K562 (cell line): ENCODE measurements around the gene ANKRD12. TPM values are rescaled to one million over a fixed set of nuclear protein-coding genes. Genes with fewer than 3 reads are reported as not detected.

Source experiments
- ATAC-seq: fragments of 200-7000 bp; cut with Tn5 transposase; 3 replicates; pipeline ENCODE4 v1.9.1; 2020; ENCODE audit warnings: moderate library complexity
- BruUV-seq: library from RNA; stranded (reverse); fragments of 400-500 nt; replicated peaks from 2 replicates; lab custom pipeline; 2021; lab: Mats Ljungman, UMichigan
- CTCF ChIA-PET: fragments of 300-600 bp; formaldehyde crosslinking; extraction: SDS; loops from one replicate; lab custom pipeline; 2021; ENCODE audit warnings: low intra/inter-chr PET ratio; lab: Yijun Ruan, JAX
- POLR2A ChIA-PET: fragments of 300-600, 350-650 bp; sonication (Branson Sonifier 250); formaldehyde crosslinking; extraction: SDS; loops from one replicate; lab custom pipeline; 2021; ENCODE audit warnings: antibody characterized with exemption, inconsistent platforms; lab: Yijun Ruan, JAX
- DNase-seq, 4 experiments: peaks; one replicate each; pipeline versions ENCODE4 v3.0.0 to v3.0.0-alpha.2; 2011 to 2018; ENCODE audit warnings: low spot score in 3 of 4, mixed read lengths in 3 of 4; ENCODE audit errors: extremely low read depth in 1 of 4
- FAIRE-seq: peaks from 2 replicates; lab custom pipeline; 2011; peaks lifted over from hg19 to GRCh38; lab: Jason Lieb, UNC
- H2AFZ ChIP-seq: 2 replicates; pipeline ENCODE4 v1.6.0; 2011; ENCODE audit warnings: low read depth, low read length, control low read depth, inconsistent platforms
- H3K27ac ChIP-seq: fragments of 200-600 bp; 3 replicates; pipeline ENCODE4 v1.8.0; 2011; ENCODE audit warnings: low read depth, mild to moderate bottlenecking, control low read depth, inconsistent platforms, low read length, moderate library complexity, mixed read lengths; ENCODE audit errors: extremely low read depth
- H3K27me3 ChIP-seq, 2 experiments: fragments of 300-600 bp in 1 of 2; 2 replicates in 1 of 2; 3 replicates in 1 of 2; pipeline versions ENCODE4 v1.6.0 to v1.8.0; 2011; ENCODE audit warnings: inconsistent platforms in 2 of 2, low read length in 2 of 2, mild to moderate bottlenecking in 1 of 2, mixed read lengths in 1 of 2, moderate library complexity in 1 of 2; ENCODE audit not compliant: control insufficient read depth in 2 of 2, insufficient read depth in 2 of 2
- H3K36me3 ChIP-seq: fragments of 300-600 bp; 3 replicates; pipeline ENCODE4 v1.8.0; 2011; ENCODE audit warnings: mild to moderate bottlenecking, low read length, inconsistent platforms; ENCODE audit not compliant: control insufficient read depth, insufficient read depth
- H3K4me1 ChIP-seq, 2 experiments: fragments of 200-600 bp in 1 of 2; replicated peaks in 1 of 2; 2 replicates in 1 of 2; 3 replicates in 1 of 2; pipeline versions ENCODE4 v1.5.1 to v1.8.0; 2011; ENCODE audit warnings: inconsistent platforms in 2 of 2, low read length in 2 of 2, mild to moderate bottlenecking in 1 of 2, mixed read lengths in 1 of 2, moderate library complexity in 1 of 2; ENCODE audit not compliant: control insufficient read depth in 2 of 2, insufficient read depth in 2 of 2
- H3K4me2 ChIP-seq: 2 replicates; pipeline ENCODE4 v1.6.1; 2011; ENCODE audit warnings: low read length, control low read depth, inconsistent platforms, mixed read lengths; ENCODE audit not compliant: insufficient read depth
- H3K4me3 ChIP-seq: fragments of 200-600 bp; sonication (generic), shearing (Covaris generic); 2 replicates; pipeline ENCODE4 v1.5.1; 2016; ENCODE audit warnings: control low read depth, inconsistent platforms
- H3K79me2 ChIP-seq: fragments of 200-600 bp; 3 replicates; pipeline ENCODE4 v1.8.0; 2011; ENCODE audit warnings: low read length, inconsistent platforms; ENCODE audit not compliant: control insufficient read depth, insufficient read depth
- H3K9ac ChIP-seq, 2 experiments: 2 replicates each; pipeline versions ENCODE4 v1.6.0 to v1.6.1; 2011; ENCODE audit warnings: low read depth in 2 of 2, low read length in 2 of 2, control low read depth in 1 of 2, inconsistent platforms in 1 of 2, mild to moderate bottlenecking in 1 of 2, mixed read lengths in 1 of 2; ENCODE audit not compliant: insufficient read depth in 1 of 2
- H3K9me1 ChIP-seq: one replicate; pipeline ENCODE4 v1.6.0; 2011; ENCODE audit warnings: inconsistent platforms, mild to moderate bottlenecking, low read length, moderate library complexity; ENCODE audit not compliant: control insufficient read depth, insufficient read depth
- H3K9me3 ChIP-seq: replicated peaks from 2 replicates; pipeline ENCODE4 v1.5.1; 2011; ENCODE audit warnings: low read depth, low read length, inconsistent platforms; ENCODE audit not compliant: control insufficient read depth, insufficient read depth
- H4K20me1 ChIP-seq: replicated peaks from 2 replicates; pipeline ENCODE4 v1.6.1; 2011; ENCODE audit warnings: low read length, inconsistent platforms, mixed read lengths; ENCODE audit not compliant: control insufficient read depth, insufficient read depth
- COPS2 ChIP-seq: fragments of 450-650 bp; conservative IDR thresholded peaks from 2 replicates; pipeline ENCODE4 v1.6.1; 2016; ENCODE audit warnings: mild to moderate bottlenecking, moderate library complexity
- NFE2L1 ChIP-seq: fragments of 450-650 bp; IDR thresholded peaks from 2 replicates; pipeline ENCODE4 v1.6.1; 2016; ENCODE audit warnings: missing genetic modification characterization, low read depth, mild to moderate bottlenecking, missing compliant biosample characterization, moderate library complexity, borderline replicate concordance
- PRMT5 ChIP-seq: sonication (generic); formaldehyde crosslinking; IDR thresholded peaks from 2 replicates; pipeline ENCODE4 v1.5.0; 2020; ENCODE audit warnings: missing genetic modification reagents
- PURB ChIP-seq: sonication (generic); formaldehyde crosslinking; IDR thresholded peaks from 2 replicates; pipeline ENCODE4 v1.9.0; 2021; ENCODE audit warnings: low read depth, mild to moderate bottlenecking, missing genetic modification reagents
- RBM17 ChIP-seq: fragments of 200-400 bp; formaldehyde crosslinking; IDR thresholded peaks from 2 replicates; pipeline ENCODE4 v1.6.1; 2017; ENCODE audit warnings: low read depth, mild to moderate bottlenecking, low read length, borderline replicate concordance
- SMARCB1 ChIP-seq: IDR thresholded peaks from 2 replicates; pipeline ENCODE4 v1.6.1; 2011; ENCODE audit warnings: improper control_type of control experiment, low read depth; ENCODE audit not compliant: insufficient read length
- TAF15 ChIP-seq: fragments of 200-400 bp; formaldehyde crosslinking; IDR thresholded peaks from 2 replicates; pipeline ENCODE4 v1.6.1; 2017; ENCODE audit warnings: mild to moderate bottlenecking, low read depth, low read length, moderate library complexity
- ZNF282 ChIP-seq: sonication (generic); formaldehyde crosslinking; IDR thresholded peaks from 2 replicates; pipeline ENCODE4 v1.8.1; 2023; ENCODE audit warnings: missing genetic modification reagents
- WGBS: fragments of 100-300 bp; shearing (Covaris generic); methylation state at CpG from one replicate; pipeline ENCODE4 v1.1.6; 2016; ENCODE audit warnings: low coverage, mixed read lengths; ENCODE audit not compliant: insufficient coverage; ENCODE audit errors: missing lambda C conversion rate; 5-methylcytosine and 5-hydroxymethylcytosine counted together
- in situ Hi-C: fragments of 300-500 bp; cut with MboI; formaldehyde crosslinking; loops from 4 replicates; pipeline ENCODE4 v1.15.0; 2018; ENCODE audit warnings: inconsistent platforms, mixed read lengths
- intact Hi-C: fragments of 100-400 bp; cut with micrococcal nuclease; formaldehyde crosslinking; loops from 2 replicates; pipeline ENCODE4 v1.14.2; 2022
- polyA plus RNA-seq, 8 experiments: library from polyadenylated mRNA; depleted of rRNA in 4 of 8; stranded (reverse) in 5 of 8; unstranded in 3 of 8; fragments of >200 nt; fragmentation: Nextera tagmentation in 2 of 8; fragmentation: Illumina TruSeq in 1 of 8; extraction: Ambion mirVana in 2 of 8; extraction: Trizol in 1 of 8; gene quantifications; 2 replicates each; pipeline versions ENCODE4 v1.2.1 to v1.2.3, GENCODE V29; 2011 to 2014; ENCODE audit warnings: inconsistent platforms in 1 of 8, missing spikeins in 1 of 8
- total RNA-seq, 7 experiments: library from RNA; depleted of rRNA in 6 of 7; stranded (reverse); fragments of >200 nt in 6 of 7; fragmentation: Illumina TruSeq in 2 of 7; extraction: Trizol in 2 of 7; gene quantifications; 2 replicates each; pipeline versions ENCODE4 v1.2.1 to v1.2.3, GENCODE V29; 2011 to 2021; ENCODE audit warnings: low replicate concordance in 1 of 7
- TF ChIP-seq, protein P1 (sequence below): sonication (generic); formaldehyde crosslinking; IDR thresholded peaks from 2 replicates; pipeline ENCODE4 v1.8.1; 2023; ENCODE audit warnings: mild to moderate bottlenecking, missing genetic modification reagents

ANKRD12 gene
- total and polyA plus RNA-seq, 9 of the 15 experiments (the other 6 are each of a cell fraction or from before 2014, with no cell fraction given) = 6.6 to 28.2 (median 16.0) TPM

DNA sequence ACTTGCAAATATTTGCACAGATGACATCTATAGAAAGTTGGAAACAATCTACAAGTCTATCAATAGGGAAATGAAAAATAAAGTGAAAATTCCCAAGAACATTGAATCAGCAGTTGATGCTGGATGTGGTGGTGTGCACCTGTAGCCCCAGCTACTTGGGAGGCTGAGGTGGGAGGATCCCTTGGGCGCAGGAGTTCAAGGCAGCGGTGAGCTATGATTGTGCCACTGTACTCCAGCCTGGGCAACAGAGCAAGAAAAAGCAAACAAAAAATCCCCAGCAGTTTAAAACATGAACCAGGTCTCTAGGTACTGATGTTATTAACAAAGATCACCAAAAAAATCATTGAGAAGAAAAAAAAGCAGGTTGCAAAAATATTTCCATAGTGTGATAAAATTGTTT, 49.4 kb upstream of the ANKRD12 start:
- in situ Hi-C loops = no loop called here
- Histone ChIP-seq H4K20me1 (no peaks in the 10 kb centered on the region), H3K9me1 (no peaks in the 10 kb centered on the region), H3K9me3 (no peaks in the 10 kb centered on the region), H3K4me1 (peaks cover 0 to 3% of the 10 kb centered on the region in 2 experiments; a peak in 3 of 5 replicates), H3K4me2 (no peak overlapping the region), H3K79me2 (no peaks in the 10 kb centered on the region), H3K4me3 (no peak overlapping the region)
- DNase-seq = no peak
- TF ChIP-seq RBM17 (no peak), PRMT5 (CRISPR knock-in tag) (no peak), TAF15 (no peak), ZNF282 (CRISPR knock-in tag) (no peak), NFE2L1 (tag) (no peak), COPS2 (no peak), PURB (CRISPR knock-in tag) (no peak), SMARCB1 (no peak)
- TF ChIP-seq, protein P1, sequence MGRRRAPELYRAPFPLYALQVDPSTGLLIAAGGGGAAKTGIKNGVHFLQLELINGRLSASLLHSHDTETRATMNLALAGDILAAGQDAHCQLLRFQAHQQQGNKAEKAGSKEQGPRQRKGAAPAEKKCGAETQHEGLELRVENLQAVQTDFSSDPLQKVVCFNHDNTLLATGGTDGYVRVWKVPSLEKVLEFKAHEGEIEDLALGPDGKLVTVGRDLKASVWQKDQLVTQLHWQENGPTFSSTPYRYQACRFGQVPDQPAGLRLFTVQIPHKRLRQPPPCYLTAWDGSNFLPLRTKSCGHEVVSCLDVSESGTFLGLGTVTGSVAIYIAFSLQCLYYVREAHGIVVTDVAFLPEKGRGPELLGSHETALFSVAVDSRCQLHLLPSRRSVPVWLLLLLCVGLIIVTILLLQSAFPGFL = no peak
- TF ChIP-seq, all 486 proteins: peak for 0
- FAIRE-seq = no peak
- no TSS peak for BruUV-seq
- Histone ChIP-seq H3K9ac (no peak overlapping the region), H3K27ac (no peak overlapping the region), H2AFZ (no peak overlapping the region), H3K27me3 (no peaks in the 10 kb centered on the region), H3K36me3 (no peaks in the 10 kb centered on the region)
- POLR2A ChIA-PET = interaction anchor here (1.2 kb wide), 1 partner anchor 9 kb away, joined by 3 read pairs; no protein-coding TSS in a partner anchor
- intact Hi-C loops = no loop called here
- WGBS = 73% methylated on average over 2 of the region's 2 CpGs
- ATAC-seq = no peak
- CTCF ChIA-PET = no interaction called here
